ENCODE measurements around the gene ZZZ3.

ZZZ3 gene

DNA sequence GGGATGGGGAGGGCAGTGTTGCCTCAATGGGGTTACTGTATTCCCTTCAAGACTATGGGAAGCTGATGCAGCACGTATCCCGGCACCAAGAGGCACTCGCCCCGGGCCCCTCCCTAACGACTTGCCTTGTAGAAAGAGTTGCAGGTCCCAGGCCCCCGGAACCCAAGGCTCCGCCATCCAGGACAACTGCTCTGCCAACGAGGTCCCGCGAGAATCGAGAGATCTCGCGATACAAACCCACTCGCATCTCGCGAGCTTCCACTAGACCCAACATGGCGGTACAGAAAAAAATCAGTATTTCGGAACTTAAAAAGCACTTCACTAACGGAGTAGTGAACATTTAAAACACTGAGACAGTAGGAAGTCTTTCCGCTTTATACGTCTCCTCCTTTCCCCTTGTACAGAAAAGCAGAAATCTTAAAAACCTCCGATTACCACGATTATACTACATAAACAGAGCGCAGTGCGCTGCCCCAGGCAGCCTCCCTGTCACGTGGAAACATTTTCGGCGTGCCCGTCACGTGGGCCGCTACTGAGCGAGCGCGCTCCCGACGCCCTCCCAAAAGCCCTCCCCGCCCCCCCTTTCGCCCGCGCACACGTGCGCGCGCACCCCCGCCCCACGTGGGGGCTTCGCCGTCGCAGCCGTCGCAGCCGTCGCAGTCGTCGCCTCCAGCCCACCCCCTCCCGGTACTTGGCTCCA lies at the start of gene ZZZ3:
Gene ZZZ3 (minus strand): TSS at position 199 of the 700 bp plus-strand sequence. CDS start 49,304 bp downstream, outside the sequence.
- peaks cover 30 to 39% of the 10 kb centered on the region in 2 experiments for H3K4me1 ChIP-seq (ENCODE audit: control insufficient read depth in 1 of 2, insufficient read depth in 1 of 2, low read depth in 1 of 2, low read length in 1 of 2)

DNA sequence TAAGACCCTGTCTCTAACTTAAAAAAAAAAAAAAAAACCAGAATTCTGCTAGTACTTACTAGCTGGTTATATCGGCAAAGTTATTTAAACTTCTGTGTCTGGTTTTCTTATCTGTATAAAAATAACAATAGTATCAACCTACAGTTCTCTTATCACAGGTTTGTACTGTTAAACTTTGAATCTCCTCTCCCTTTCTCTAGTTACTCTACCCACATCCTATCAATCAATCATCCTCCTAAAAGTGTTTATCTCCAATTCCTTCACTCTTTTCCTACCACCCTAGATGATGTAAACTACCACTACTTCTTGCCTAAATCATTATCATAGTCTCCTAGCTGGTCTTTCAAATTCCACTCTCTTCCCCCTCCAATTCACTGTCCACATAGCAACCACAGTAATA lies 49.6 kb upstream of the ZZZ3 start:
- Histone ChIP-seq H3K4me1 (ENCODE audit: control insufficient read depth in 1 of 2, insufficient read depth in 1 of 2, low read depth in 1 of 2, low read length in 1 of 2) (no peaks in the 10 kb centered on the region), H3K36me3 (peaks cover 65% of the 10 kb centered on the region), H3K9me3 (no peaks in the 10 kb centered on the region), H3K27ac (no peak overlapping the region), H3K4me3 (ENCODE audit: low read depth in 1 of 2, low read length in 1 of 2) (no peak overlapping the region), H3K27me3 (no peaks in the 10 kb centered on the region)
- no peak for TF ChIP-seq CTCF (IDR thresholded peaks at IDR 0.05)

More for the DNA sequence above, at the start of gene ZZZ3:
- Histone ChIP-seq H3K36me3 (no peaks in the 10 kb centered on the region), H3K27ac (peak within 1 kb of the TSS; percentile 84), H3K27me3 (no peaks in the 10 kb centered on the region), H3K4me3 (ENCODE audit: low read depth in 1 of 2, low read length in 1 of 2) (peak within 1 kb of the TSS; percentile 63 to 93), H3K9me3 (no peaks in the 10 kb centered on the region)
- no peak for TF ChIP-seq CTCF (IDR thresholded peaks at IDR 0.05)

DNA sequence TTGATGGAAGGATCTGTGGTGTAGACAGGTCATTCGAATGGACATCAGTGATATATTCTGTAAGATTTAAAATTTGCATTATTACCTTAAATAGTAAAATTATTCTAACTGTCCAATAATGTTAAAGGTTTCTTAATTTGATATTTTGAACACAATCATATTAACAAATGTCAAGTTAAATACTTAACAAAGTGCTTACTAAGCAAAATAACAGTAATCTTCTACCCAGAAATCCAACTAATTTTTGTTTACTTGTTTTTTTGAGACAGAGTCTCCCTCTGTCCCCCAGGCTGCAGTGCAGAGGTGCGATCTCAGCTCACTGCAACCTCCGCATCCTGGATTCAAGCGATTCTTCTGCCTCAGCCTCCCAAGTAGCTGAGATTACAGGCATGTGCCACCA lies 43.2 kb upstream of the ZZZ3 start:
- Histone ChIP-seq H3K27me3 (no peaks in the 10 kb centered on the region), H3K36me3 (peaks cover 97% of the 10 kb centered on the region), H3K4me3 (ENCODE audit: low read depth in 1 of 2, low read length in 1 of 2) (no peak overlapping the region), H3K27ac (no peak overlapping the region), H3K4me1 (ENCODE audit: control insufficient read depth in 1 of 2, insufficient read depth in 1 of 2, low read depth in 1 of 2, low read length in 1 of 2) (no peaks in the 10 kb centered on the region), H3K9me3 (no peaks in the 10 kb centered on the region)
- TF ChIP-seq CTCF (IDR thresholded peaks at IDR 0.05), result no peak

GRCh38 chr1:77718181-77718580 lies 35.7 kb upstream of the ZZZ3 start:
- Histone ChIP-seq H3K27me3 (no peaks in the 10 kb centered on the region), H3K4me1 (ENCODE audit: control insufficient read depth in 1 of 2, insufficient read depth in 1 of 2, low read depth in 1 of 2, low read length in 1 of 2) (no peaks in the 10 kb centered on the region), H3K9me3 (no peaks in the 10 kb centered on the region), H3K4me3 (ENCODE audit: low read depth in 1 of 2, low read length in 1 of 2) (no peak overlapping the region), H3K27ac (no peak overlapping the region), H3K36me3 (peaks cover 98% of the 10 kb centered on the region)
- no peak for TF ChIP-seq CTCF (IDR thresholded peaks at IDR 0.05)

GRCh38 chr1:77716065-77716464 lies 33.6 kb upstream of the ZZZ3 start:
- Histone ChIP-seq H3K4me1 (ENCODE audit: control insufficient read depth in 1 of 2, insufficient read depth in 1 of 2, low read depth in 1 of 2, low read length in 1 of 2) (no peaks in the 10 kb centered on the region), H3K27me3 (no peaks in the 10 kb centered on the region), H3K9me3 (no peaks in the 10 kb centered on the region), H3K27ac (no peak overlapping the region), H3K36me3 (peaks cover 97% of the 10 kb centered on the region), H3K4me3 (ENCODE audit: low read depth in 1 of 2, low read length in 1 of 2) (no peak overlapping the region)
- TF ChIP-seq CTCF (IDR thresholded peaks at IDR 0.05), result no peak

Data from neutrophil (primary cell).